Activated CD4-positive, alpha-beta memory T cell treated with anti-CD3 and anti-CD28 coated beads for 36 hours (primary cell): ENCODE data around the gene HTR1B. TPM values are rescaled to one million over a fixed set of nuclear protein-coding genes. Genes with fewer than 3 reads are reported as not detected.

Source experiments
- CTCF ChIA-PET: fragments of 350-600 bp; sonication (Branson Sonifier 250); formaldehyde crosslinking; loops from one replicate; lab custom pipeline; 2021; ENCODE audit warnings: antibody characterized with exemption, inconsistent platforms; lab: Charles Lee
- POLR2A ChIA-PET: fragments of 350-600 bp; sonication (Branson Sonifier 250); formaldehyde crosslinking; loops from one replicate; lab custom pipeline; 2021; ENCODE audit warnings: antibody characterized with exemption; lab: Charles Lee
- DNase-seq: peaks from one replicate; pipeline ENCODE4 v3.0.0-alpha.2; 2020
- H3K27ac Mint-ChIP-seq: one replicate; pipeline ENCODE4 v1.8.0; 2021; ENCODE audit warnings: mixed read lengths
- H3K27me3 Mint-ChIP-seq: one replicate; pipeline ENCODE4 v1.8.0; 2021; ENCODE audit warnings: mixed read lengths
- H3K36me3 Mint-ChIP-seq: one replicate; pipeline ENCODE4 v1.8.0; 2021; ENCODE audit warnings: mixed read lengths
- H3K4me1 Mint-ChIP-seq: one replicate; pipeline ENCODE4 v1.8.0; 2021; ENCODE audit warnings: low read depth, mixed read lengths
- H3K4me3 Mint-ChIP-seq: one replicate; pipeline ENCODE4 v1.8.0; 2021; ENCODE audit warnings: mild to moderate bottlenecking, mixed read lengths
- H3K9me3 Mint-ChIP-seq: one replicate; pipeline ENCODE4 v1.8.0; 2021; ENCODE audit warnings: mixed read lengths
- intact Hi-C: fragments of 100-400 bp; cut with micrococcal nuclease; formaldehyde crosslinking; loops from one replicate; pipeline ENCODE4 v1.15.1; 2023
- total RNA-seq, 2 experiments: library from RNA; stranded (reverse); gene quantifications; one replicate each; pipeline ENCODE4 v1.2.3, GENCODE V29; 2021

Gene HTR1B
- not detected for total RNA-seq

GRCh38 chr6:77463308-77463860 lies at the start of gene HTR1B:
Gene HTR1B (minus strand): TSS chr6:77463491. CDS start chr6:77463403, 88 bp downstream.
- Mint-ChIP-seq H3K9me3 (no peaks in the 10 kb centered on the region), H3K36me3 (no peaks in the 10 kb centered on the region), H3K4me1 (peaks cover 18% of the 10 kb centered on the region), H3K27ac (no peak within 1 kb of the TSS), H3K4me3 (peak within 1 kb of the TSS; percentile 33), H3K27me3 (peaks cover 45% of the 10 kb centered on the region)
- CTCF ChIA-PET, result no interaction called here
- DNase-seq, result no peak
- POLR2A ChIA-PET, result no interaction called here
- intact Hi-C loops, result no loop called here

GRCh38 chr6:77512554-77512953 lies 49.3 kb upstream of the HTR1B start:
- DNase-seq, result no peak
- Mint-ChIP-seq H3K9me3 (peaks cover 25% of the 10 kb centered on the region), H3K27ac (no peak overlapping the region), H3K36me3 (no peaks in the 10 kb centered on the region), H3K27me3 (no peaks in the 10 kb centered on the region), H3K4me1 (no peaks in the 10 kb centered on the region), H3K4me3 (no peak overlapping the region)
- intact Hi-C loops, result no loop called here
- ChIA-PET CTCF (no interaction called here), POLR2A (no interaction called here)

- H3K27me3 Mint-ChIP-seq, result no peaks in the 10 kb centered on the region
- no peak for DNase-seq
- ChIA-PET POLR2A (no interaction called here), CTCF (no interaction called here)
- H3K9me3 Mint-ChIP-seq, result peaks cover 25% of the 10 kb centered on the region
- no peaks in the 10 kb centered on the region for H3K4me1 Mint-ChIP-seq
- H3K4me3 Mint-ChIP-seq, result no peak overlapping the region
- H3K27ac Mint-ChIP-seq, result no peak overlapping the region
- no peaks in the 10 kb centered on the region for H3K36me3 Mint-ChIP-seq
- intact Hi-C loops, result no loop called here
Measured at GRCh38 chr6:77511860-77512259, 48.6 kb upstream of the HTR1B start.

- ChIA-PET CTCF (no interaction called here), POLR2A (no interaction called here)
- no peak for DNase-seq
- Mint-ChIP-seq H3K4me1 (no peaks in the 10 kb centered on the region), H3K36me3 (no peaks in the 10 kb centered on the region), H3K27ac (no peak overlapping the region), H3K27me3 (no peaks in the 10 kb centered on the region), H3K4me3 (no peak overlapping the region), H3K9me3 (no peaks in the 10 kb centered on the region)
- intact Hi-C loops, result no loop called here
Measured at GRCh38 chr6:77502981-77503380, 39.7 kb upstream of the HTR1B start.

- H3K36me3 Mint-ChIP-seq, result no peaks in the 10 kb centered on the region
- peaks cover 4% of the 10 kb centered on the region for H3K27me3 Mint-ChIP-seq
- no peak for DNase-seq
- no peaks in the 10 kb centered on the region for H3K9me3 Mint-ChIP-seq
- no peak overlapping the region for H3K27ac Mint-ChIP-seq
- no peaks in the 10 kb centered on the region for H3K4me1 Mint-ChIP-seq
- CTCF ChIA-PET, result no interaction called here
- H3K4me3 Mint-ChIP-seq, result no peak overlapping the region
- POLR2A ChIA-PET, result no interaction called here
- intact Hi-C loops, result no loop called here
Measured at GRCh38 chr6:77492530-77492929, 29.2 kb upstream of the HTR1B start.

GRCh38 chr6:77487808-77488425 lies 24.6 kb upstream of the HTR1B start:
- Mint-ChIP-seq H3K4me1 (no peaks in the 10 kb centered on the region), H3K4me3 (no peak overlapping the region), H3K36me3 (no peaks in the 10 kb centered on the region), H3K27ac (no peak overlapping the region), H3K27me3 (peaks cover under 1% of the 10 kb centered on the region), H3K9me3 (no peaks in the 10 kb centered on the region)
- ChIA-PET CTCF (no interaction called here), POLR2A (no interaction called here)
- intact Hi-C loops, result no loop called here
- no peak for DNase-seq

GRCh38 chr6:77482981-77483380 lies 19.7 kb upstream of the HTR1B start:
- DNase-seq, result no peak
- POLR2A ChIA-PET, result no interaction called here
- Mint-ChIP-seq H3K9me3 (no peaks in the 10 kb centered on the region), H3K27me3 (peaks cover 4% of the 10 kb centered on the region), H3K27ac (no peak overlapping the region), H3K36me3 (no peaks in the 10 kb centered on the region), H3K4me1 (no peaks in the 10 kb centered on the region), H3K4me3 (no peak overlapping the region)
- intact Hi-C loops, result no loop called here
- CTCF ChIA-PET, result no interaction called here

GRCh38 chr6:77474973-77475372 lies 11.7 kb upstream of the HTR1B start:
- ChIA-PET POLR2A (no interaction called here), CTCF (no interaction called here)
- peaks cover 13% of the 10 kb centered on the region for H3K4me1 Mint-ChIP-seq
- intact Hi-C loops, result no loop called here
- no peak overlapping the region for H3K4me3 Mint-ChIP-seq
- no peaks in the 10 kb centered on the region for H3K27me3 Mint-ChIP-seq
- DNase-seq, result no peak
- no peak overlapping the region for H3K27ac Mint-ChIP-seq
- no peaks in the 10 kb centered on the region for H3K9me3 Mint-ChIP-seq
- H3K36me3 Mint-ChIP-seq, result no peaks in the 10 kb centered on the region

- Mint-ChIP-seq H3K36me3 (no peaks in the 10 kb centered on the region), H3K27ac (no peak overlapping the region), H3K4me1 (peaks cover 13% of the 10 kb centered on the region), H3K9me3 (no peaks in the 10 kb centered on the region), H3K4me3 (peak overlapping the region; percentile 17), H3K27me3 (no peaks in the 10 kb centered on the region)
- DNase-seq, result no peak
- intact Hi-C loops, result no loop called here
- POLR2A ChIA-PET, result no interaction called here
- CTCF ChIA-PET, result no interaction called here
Measured at GRCh38 chr6:77474286-77474956, 11.1 kb upstream of the HTR1B start.

GRCh38 chr6:77470983-77471382 lies 7.7 kb upstream of the HTR1B start:
- Mint-ChIP-seq H3K9me3 (no peaks in the 10 kb centered on the region), H3K27me3 (peaks cover 2% of the 10 kb centered on the region), H3K36me3 (no peaks in the 10 kb centered on the region), H3K27ac (no peak overlapping the region), H3K4me1 (peaks cover 16% of the 10 kb centered on the region), H3K4me3 (no peak overlapping the region)
- DNase-seq, result no peak
- ChIA-PET CTCF (no interaction called here), POLR2A (no interaction called here)
- intact Hi-C loops, result no loop called here

GRCh38 chr6:77468939-77469338 lies 5.6 kb upstream of the HTR1B start:
- no peak overlapping the region for H3K27ac Mint-ChIP-seq
- intact Hi-C loops, result no loop called here
- no peak overlapping the region for H3K4me3 Mint-ChIP-seq
- CTCF ChIA-PET, result no interaction called here
- peaks cover 18% of the 10 kb centered on the region for H3K27me3 Mint-ChIP-seq
- no peak for DNase-seq
- POLR2A ChIA-PET, result no interaction called here
- no peaks in the 10 kb centered on the region for H3K36me3 Mint-ChIP-seq
- no peaks in the 10 kb centered on the region for H3K9me3 Mint-ChIP-seq
- peaks cover 9% of the 10 kb centered on the region for H3K4me1 Mint-ChIP-seq

- intact Hi-C loops, result no loop called here
- H3K4me3 Mint-ChIP-seq, result peak overlapping the region; percentile 77
- H3K9me3 Mint-ChIP-seq, result no peaks in the 10 kb centered on the region
- H3K4me1 Mint-ChIP-seq, result peaks cover 18% of the 10 kb centered on the region
- POLR2A ChIA-PET, result no interaction called here
- H3K27ac Mint-ChIP-seq, result no peak overlapping the region
- no peaks in the 10 kb centered on the region for H3K36me3 Mint-ChIP-seq
- no peak for DNase-seq
- CTCF ChIA-PET, result interaction anchor here (0.5 to 1.3 kb wide), 8 partner anchors 9 to 1574 kb away, joined by 3 to 4 read pairs (median 3); no protein-coding TSS in a partner anchor
- H3K27me3 Mint-ChIP-seq, result peaks cover 40% of the 10 kb centered on the region
Measured at GRCh38 chr6:77466451-77467437, 3.5 kb upstream of the HTR1B start.
